Breast epithelium (tissue), 3 donors: Measurements from ENCODE around the gene GCN1.

ENCODE experiments used
- CTCF ChIP-seq, 3 donors: fragments of 450-650 bp; IDR thresholded peaks; one replicate each; pipeline ENCODE4 v1.5.1; 2016 to 2017; ENCODE audit warnings: antibody characterized with exemption in 3 of 3, mild to moderate bottlenecking in 3 of 3, moderate library complexity in 3 of 3
- POLR2A ChIP-seq: fragments of 450-650 bp; IDR thresholded peaks from one replicate; pipeline ENCODE4 v1.6.1; 2016; ENCODE audit warnings: antibody characterized with exemption, mild to moderate bottlenecking, moderate library complexity
- POLR2AphosphoS5 ChIP-seq, 3 donors: sonication (generic); formaldehyde crosslinking; IDR thresholded peaks; one replicate each; pipeline ENCODE4 v1.6.1; 2017; ENCODE audit warnings: antibody characterized with exemption in 3 of 3

GRCh38 chr12:120141336-120141735 is 53.2 kb downstream of the GCN1 start:
- TF ChIP-seq CTCF (IDR thresholded peaks at IDR 0.05) (no peak), POLR2AphosphoS5 (IDR thresholded peaks at IDR 0.05) (no peak), POLR2A (no peak)
